Adipocyte (in vitro differentiated cells): ENCODE results near the gene CIRBP.

Experiments
- DNase-seq: peaks from one replicate; pipeline ENCODE4 v3.0.0-alpha.2; 2015; ENCODE audit warnings: low read depth
- H3K27me3 ChIP-seq: replicated peaks from 2 replicates; pipeline ENCODE4 v1.7.0; 2013; ENCODE audit warnings: mild to moderate bottlenecking, low read length, moderate library complexity; ENCODE audit not compliant: control insufficient read depth, insufficient read depth
- H3K36me3 ChIP-seq: 2 replicates; pipeline ENCODE4 v1.7.0; 2013; ENCODE audit warnings: low read length, mild to moderate bottlenecking, moderate library complexity; ENCODE audit not compliant: control insufficient read depth, insufficient read depth, severe bottlenecking
- H3K4me1 ChIP-seq: 2 replicates; pipeline ENCODE4 v1.7.0; 2013; ENCODE audit warnings: mild to moderate bottlenecking, low read length, moderate library complexity; ENCODE audit not compliant: control insufficient read depth, insufficient read depth
- H3K4me3 ChIP-seq: 2 replicates; pipeline ENCODE4 v1.7.0; 2013; ENCODE audit warnings: mild to moderate bottlenecking, low read length, moderate library complexity
- H3K9ac ChIP-seq: 2 replicates; pipeline ENCODE4 v1.7.0; 2013; ENCODE audit warnings: mild to moderate bottlenecking, low read length, moderate library complexity
- H3K9me3 ChIP-seq: 2 replicates; pipeline ENCODE4 v1.7.0; 2013; ENCODE audit warnings: mild to moderate bottlenecking, low read length, moderate library complexity; ENCODE audit not compliant: control insufficient read depth

The CIRBP gene

DNA sequence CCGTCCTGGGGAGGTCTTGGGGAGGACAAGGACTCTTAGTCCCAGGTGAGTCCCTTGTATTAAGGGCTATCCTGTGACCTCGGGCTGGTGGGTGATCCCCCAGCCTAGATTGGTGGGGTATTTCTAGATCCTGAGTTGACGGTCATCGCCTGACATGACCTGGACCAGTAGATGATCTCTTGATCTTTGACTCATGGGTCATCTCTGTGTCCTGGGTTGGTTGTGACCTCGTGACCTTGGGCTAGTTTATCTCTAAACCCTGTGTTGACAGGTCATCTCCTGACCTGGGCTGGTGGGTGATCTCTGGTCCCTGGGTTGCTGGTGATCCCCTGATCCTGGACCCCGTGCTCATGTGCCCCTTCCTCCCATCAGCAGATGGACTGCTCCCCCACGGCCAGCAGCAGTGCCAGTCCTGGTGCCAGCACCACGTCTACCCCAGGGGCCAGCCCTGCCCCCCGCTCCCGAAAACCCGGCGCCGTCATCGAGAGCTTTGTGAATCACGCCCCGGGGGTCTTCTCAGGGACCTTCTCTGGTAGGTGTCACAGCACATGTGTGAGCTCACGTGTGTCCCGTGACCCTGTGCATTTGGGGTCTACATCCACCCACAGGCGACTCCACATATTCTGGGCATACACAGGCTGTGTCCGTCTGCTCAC, 14.5 kb upstream of the CIRBP start:
- Histone ChIP-seq H3K4me3 (peak overlapping the region; percentile 79), H3K9ac (peak overlapping the region; percentile 97), H3K27me3 (no peaks in the 10 kb centered on the region), H3K36me3 (peaks cover 54% of the 10 kb centered on the region), H3K9me3 (no peaks in the 10 kb centered on the region), H3K4me1 (peaks cover 52% of the 10 kb centered on the region)
- DNase-seq, result no peak

DNA sequence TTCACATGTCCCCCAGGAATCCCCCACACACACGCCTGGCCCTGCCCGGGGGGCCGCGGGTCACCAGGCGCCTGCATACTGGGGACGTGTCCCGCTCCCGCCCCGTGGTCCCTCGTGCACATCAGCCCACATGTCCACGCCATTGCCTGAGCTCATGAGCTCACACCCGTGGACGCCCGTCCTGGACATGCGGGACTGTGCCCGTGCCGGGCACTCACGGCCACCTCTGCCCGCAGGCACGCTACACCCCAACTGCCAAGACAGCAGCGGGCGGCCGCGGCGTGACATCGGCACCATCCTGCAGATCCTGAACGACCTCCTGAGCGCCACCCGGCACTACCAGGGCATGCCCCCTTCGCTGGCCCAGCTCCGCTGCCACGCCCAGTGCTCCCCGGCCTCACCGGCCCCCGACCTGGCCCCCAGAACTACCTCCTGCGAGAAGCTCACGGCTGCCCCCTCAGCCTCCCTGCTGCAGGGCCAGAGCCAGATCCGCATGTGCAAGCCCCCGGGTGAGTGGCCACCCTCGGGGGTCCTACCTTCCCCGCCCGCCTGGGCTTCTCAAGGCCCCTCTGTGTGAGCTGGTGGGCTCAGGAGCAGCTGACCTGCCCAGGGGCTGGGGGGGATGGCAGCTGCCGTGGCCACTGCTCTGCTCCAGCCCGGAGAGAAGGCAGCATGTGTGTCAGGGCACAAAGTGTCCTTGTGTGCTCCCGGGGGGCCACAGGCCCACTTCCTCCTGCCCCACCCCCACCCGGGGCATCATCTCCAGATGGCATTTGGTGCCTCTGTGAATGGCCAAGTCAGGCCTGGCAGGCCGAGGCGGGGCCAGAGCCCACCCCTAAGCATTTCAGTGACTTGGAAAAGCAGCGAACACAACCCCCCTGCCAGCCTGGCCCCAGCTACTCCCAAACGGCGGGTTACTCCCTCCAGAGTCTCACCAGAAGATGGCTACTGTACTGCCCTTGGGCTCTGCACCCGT, 13.7 kb upstream of the CIRBP start:
- Histone ChIP-seq H3K9ac (peak overlapping the region; percentile 97), H3K27me3 (no peaks in the 10 kb centered on the region), H3K9me3 (no peaks in the 10 kb centered on the region), H3K4me1 (peaks cover 55% of the 10 kb centered on the region), H3K36me3 (peaks cover 54% of the 10 kb centered on the region), H3K4me3 (no peak overlapping the region)
- no peak for DNase-seq

DNA sequence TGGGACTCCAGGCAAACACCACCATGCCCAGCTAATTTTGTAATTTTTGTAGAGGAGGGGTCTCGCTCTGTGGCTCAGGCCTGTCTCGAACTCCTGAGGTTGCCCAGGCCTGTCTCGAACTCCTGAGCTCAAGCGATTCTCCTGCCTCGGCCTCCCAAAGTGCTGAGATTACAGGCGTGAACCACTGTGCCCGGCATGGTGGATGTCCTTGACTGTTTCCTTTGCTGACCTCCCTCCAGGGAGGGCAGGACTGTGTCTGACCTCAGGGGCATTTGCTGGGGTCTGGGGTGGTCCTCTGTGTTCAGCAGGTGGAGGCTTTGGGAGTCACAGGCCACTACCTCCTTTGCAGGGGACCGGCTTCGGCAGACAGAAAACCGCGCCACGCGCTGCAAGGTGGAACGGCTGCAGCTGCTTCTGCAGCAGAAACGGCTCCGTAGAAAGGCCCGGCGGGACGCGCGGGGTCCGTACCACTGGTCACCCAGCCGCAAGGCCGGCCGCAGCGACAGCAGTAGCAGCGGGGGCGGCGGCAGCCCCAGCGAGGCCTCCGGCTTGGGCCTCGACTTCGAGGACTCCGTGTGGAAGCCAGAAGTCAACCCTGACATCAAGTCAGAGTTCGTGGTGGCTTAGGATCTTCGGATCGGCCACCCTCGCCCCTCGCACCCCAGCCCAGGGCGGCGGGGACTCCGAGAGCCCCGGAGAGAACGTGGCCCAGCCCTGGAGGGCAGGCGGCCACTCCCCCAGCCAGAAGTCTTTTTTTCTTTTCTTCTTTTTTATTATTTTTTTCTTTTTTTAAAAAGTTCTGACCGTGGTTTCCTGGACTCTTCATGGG, 12.3 kb upstream of the CIRBP start:
- no peak overlapping the region for H3K4me3 ChIP-seq
- H3K27me3 ChIP-seq, result no peaks in the 10 kb centered on the region
- peaks cover 48% of the 10 kb centered on the region for H3K36me3 ChIP-seq
- H3K4me1 ChIP-seq, result peaks cover 63% of the 10 kb centered on the region
- peak overlapping the region; percentile 68 for H3K9ac ChIP-seq
- H3K9me3 ChIP-seq, result no peaks in the 10 kb centered on the region
- DNase-seq, result peak; percentile 0

DNA sequence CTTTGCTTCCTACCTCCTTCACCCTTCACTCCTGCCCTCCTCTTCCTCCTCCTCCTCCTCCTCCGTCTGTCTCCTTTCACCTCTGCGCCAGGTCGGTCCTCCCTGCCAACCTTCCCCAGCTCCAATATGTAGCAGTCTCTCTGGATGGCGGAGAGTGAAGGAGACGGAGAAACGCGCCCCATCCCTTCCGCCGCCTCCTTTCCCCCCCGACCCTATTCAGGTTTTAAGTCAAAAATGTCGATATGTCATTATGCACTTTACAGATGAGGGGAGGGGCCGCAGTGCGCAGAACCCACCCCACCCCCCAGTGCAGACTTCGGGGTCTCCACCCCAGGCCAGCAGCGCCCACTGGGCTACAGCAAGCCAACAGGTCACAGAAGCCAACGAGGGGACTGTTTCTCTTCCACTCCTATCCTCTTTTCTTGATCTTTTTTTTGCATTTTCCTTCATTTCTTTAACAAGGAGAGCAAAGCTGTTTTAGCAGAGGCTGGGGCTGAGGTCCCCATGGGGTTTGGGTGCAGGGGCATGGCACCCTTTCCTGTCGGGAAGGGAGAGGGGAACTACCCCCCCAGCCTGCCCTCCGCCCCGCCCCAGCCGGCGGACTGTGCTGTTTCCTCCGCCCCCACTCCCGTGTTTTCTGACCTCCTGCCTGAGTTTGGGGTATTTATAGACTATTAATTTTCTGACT, 11.5 kb upstream of the CIRBP start:
- Histone ChIP-seq H3K4me3 (no peak overlapping the region), H3K9ac (peak overlapping the region; percentile 55), H3K36me3 (peaks cover 48% of the 10 kb centered on the region), H3K27me3 (no peaks in the 10 kb centered on the region), H3K4me1 (peaks cover 71% of the 10 kb centered on the region), H3K9me3 (no peaks in the 10 kb centered on the region)
- no peak for DNase-seq

DNA sequence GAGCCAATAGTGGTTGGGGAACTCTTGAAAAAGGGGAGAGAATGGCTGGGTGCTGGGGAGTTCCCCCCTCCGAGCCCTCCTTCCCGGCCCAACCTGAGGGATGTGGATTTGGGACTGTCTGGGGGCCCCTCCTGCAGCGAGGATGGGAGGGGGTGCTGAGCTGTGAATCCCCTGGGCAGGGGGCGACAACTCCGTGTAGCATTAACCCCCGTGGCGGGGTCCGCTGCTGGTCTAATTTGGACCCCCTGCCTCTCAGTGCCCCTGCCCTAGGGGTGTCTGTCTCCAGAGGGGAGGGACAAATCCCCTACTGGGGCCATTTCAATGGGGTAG, 11.0 kb upstream of the CIRBP start:
- H3K27me3 ChIP-seq, result no peaks in the 10 kb centered on the region
- DNase-seq, result no peak
- peak overlapping the region; percentile 55 for H3K9ac ChIP-seq
- peaks cover 73% of the 10 kb centered on the region for H3K4me1 ChIP-seq
- H3K36me3 ChIP-seq, result peaks cover 48% of the 10 kb centered on the region
- no peak overlapping the region for H3K4me3 ChIP-seq
- no peaks in the 10 kb centered on the region for H3K9me3 ChIP-seq

DNA sequence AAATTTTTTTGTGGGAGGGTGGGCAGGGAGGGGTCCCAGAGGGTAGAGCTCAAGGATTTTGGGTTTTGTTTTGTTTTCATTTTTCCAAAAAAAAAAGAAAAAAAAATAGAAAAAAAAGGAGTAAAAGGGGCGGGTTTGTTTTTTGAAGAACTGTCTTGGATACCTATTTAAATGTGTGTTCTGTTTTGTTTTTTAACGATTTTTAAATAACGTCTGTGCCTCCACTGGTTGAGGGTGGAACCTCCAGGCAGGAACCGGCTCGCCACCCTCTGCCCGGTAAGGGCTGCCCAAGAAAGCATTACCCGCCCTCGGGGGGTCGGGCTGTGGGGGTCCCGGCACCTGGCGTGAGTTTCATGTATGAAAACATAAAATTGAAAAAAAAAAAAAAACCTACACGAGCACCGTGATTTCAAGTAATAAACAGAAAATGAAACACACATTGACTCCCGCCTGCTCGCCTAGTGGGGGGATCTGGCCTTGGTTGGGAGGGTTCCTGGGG, 10.4 kb upstream of the CIRBP start:
- Histone ChIP-seq H3K27me3 (no peaks in the 10 kb centered on the region), H3K4me3 (peak overlapping the region; percentile 15), H3K4me1 (peaks cover 68% of the 10 kb centered on the region), H3K9me3 (no peaks in the 10 kb centered on the region), H3K9ac (peak overlapping the region; percentile 55), H3K36me3 (peaks cover 48% of the 10 kb centered on the region)
- DNase-seq, result no peak

DNA sequence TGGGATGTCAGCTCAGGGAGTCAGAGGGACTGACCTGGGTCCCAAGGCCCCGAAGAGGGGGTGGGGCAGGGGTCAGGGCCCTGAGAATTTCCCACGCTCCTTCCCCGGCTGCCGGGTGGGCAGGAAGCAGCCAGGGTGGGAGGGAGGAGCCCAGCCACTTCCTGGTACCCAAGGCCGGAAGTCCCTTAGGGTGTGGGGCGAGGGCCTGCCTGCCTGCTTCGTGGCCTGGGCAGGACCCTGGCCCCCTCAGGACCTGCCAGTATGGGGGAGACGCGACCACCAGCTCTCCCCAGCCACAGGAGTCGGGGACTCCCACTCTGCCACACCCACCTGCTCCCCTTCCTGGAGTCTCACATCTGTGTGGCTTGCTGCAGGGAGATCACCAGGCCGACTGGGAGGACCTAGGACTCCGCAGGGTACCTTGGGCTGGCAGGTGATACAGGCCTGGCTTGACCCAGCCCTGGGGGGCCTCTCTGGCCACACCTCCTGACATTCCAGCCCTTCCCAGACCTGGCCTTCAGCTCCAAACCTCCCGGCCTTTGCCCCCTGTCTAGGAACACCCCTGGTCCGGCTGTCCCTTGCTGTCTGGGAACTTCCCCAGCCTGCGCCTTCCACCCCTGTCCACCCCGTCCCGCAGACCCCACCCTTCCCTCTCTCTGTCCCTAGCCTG, 9.8 kb upstream of the CIRBP start:
- H3K4me1 ChIP-seq, result peaks cover 62% of the 10 kb centered on the region
- H3K36me3 ChIP-seq, result peaks cover 42% of the 10 kb centered on the region
- no peaks in the 10 kb centered on the region for H3K9me3 ChIP-seq
- H3K27me3 ChIP-seq, result no peaks in the 10 kb centered on the region
- H3K4me3 ChIP-seq, result peak overlapping the region; percentile 15
- peak; percentile 52 for DNase-seq
- peak overlapping the region; percentile 55 for H3K9ac ChIP-seq

DNA sequence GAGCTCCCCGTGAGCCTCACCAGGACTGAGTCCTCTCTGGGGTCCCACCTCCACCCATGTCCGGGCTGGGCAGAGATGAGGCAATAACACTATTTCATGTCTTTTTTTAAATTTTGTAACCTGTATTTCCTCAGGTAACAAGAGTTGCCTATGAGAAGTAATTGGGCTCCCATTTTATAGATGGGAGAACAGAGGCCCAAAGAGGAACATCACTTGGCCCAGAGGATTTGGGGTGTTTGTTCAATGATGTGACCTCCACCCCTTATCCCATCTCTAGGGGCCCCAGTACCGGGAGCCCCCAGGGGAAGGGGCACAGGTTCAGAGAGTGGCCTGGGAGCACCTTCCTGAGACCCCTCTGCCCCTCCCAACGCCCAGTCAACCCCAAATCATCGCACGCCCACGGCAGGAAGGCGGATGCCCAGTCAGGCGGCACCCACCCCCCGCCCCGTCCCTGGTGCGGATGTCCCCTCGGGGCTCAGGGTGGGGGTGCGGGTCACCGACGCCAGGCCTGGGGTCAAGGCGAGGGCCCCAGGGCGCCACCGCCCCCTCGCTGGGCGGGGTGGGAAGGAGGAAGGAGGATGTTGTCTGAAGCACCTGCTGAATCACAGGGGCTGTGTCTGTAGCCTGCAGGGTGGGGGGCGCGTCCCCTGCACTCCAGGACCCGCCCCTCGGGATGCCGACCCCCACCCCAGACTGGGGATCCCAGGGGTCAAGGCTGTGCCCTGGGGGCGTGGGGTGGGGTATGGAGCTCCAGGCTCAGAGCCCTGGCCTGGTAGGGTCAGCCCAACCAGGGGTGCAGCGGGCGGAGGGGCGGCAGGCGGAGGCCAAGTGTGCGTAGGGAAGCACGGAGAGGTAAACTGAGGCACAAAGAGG, 9.0 kb upstream of the CIRBP start:
- Histone ChIP-seq H3K9ac (peak overlapping the region; percentile 55), H3K4me1 (peaks cover 58% of the 10 kb centered on the region), H3K9me3 (no peaks in the 10 kb centered on the region), H3K4me3 (no peak overlapping the region), H3K36me3 (peaks cover 34% of the 10 kb centered on the region), H3K27me3 (no peaks in the 10 kb centered on the region)
- DNase-seq, result no peak

DNA sequence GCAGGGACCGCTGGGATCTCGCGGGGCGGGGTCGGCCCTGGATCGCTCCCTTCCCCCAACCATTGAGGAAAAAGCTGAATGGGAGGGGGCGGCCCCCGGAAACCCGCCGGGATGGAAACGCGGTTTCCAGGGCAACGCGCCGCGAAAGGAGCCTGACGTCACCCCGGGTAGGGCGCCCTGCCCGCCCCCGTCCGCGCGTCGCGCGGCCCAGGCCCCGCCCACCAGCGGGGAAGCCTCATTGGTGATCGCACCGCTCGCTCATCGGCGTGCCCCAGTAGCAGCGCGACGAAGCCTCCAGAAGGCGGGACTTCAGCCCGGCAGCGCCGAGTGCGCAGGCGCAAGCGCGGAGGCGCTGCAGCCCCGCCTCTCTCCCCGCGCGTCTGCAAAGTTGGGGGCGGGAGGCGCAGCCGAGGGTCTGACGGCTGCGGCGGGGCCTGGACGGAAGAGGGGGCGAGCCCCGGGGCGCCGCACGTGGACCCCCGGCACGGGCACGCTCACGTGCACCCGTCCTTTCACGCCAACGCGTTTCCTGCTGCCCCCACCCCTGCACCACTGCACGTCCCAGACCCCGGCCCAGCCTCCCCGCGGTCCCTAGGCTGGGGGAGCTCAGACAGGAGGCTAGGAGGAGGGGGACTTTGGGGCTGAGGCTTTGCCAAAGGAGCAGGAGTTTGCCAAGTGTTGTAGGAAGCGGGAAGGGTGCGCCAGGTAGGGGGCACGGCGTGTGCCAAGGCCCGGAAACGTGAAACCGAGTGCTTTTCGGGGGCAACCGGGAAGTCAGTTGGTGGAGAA, 8.2 kb upstream of the CIRBP start:
- H3K9me3 ChIP-seq, result no peaks in the 10 kb centered on the region
- H3K4me1 ChIP-seq, result peaks cover 56% of the 10 kb centered on the region
- no peaks in the 10 kb centered on the region for H3K27me3 ChIP-seq
- DNase-seq, result peak; percentile 99
- peak overlapping the region; percentile 83 for H3K4me3 ChIP-seq
- H3K36me3 ChIP-seq, result peaks cover 26% of the 10 kb centered on the region
- H3K9ac ChIP-seq, result peak overlapping the region; percentile 90
